ENCODE results near the gene STARD3. TPM values are rescaled to one million over a fixed set of nuclear protein-coding genes. Genes with fewer than 3 reads are reported as not detected.
"Not testable (repeated sequence)": the region's sequence is repeated elsewhere in the genome, so short reads cannot be mapped to it uniquely, and the experiment has no call there.

Gene STARD3
- polyA plus RNA-seq, 10 donors: 27.5 to 41.4 (median 31.6) TPM

GRCh38 chr17:39709319-39709997 is 72.5 kb downstream of the STARD3 start:
- no peak for DNase-seq

GRCh38 chr17:39709998-39710964 is 73.3 kb downstream of the STARD3 start:
- no peak for DNase-seq

- DNase-seq: not testable (repeated sequence)
These were observed 74.1 kb downstream of the STARD3 start for GRCh38 chr17:39711071-39711470.

GRCh38 chr17:39711851-39712250 is 74.9 kb downstream of the STARD3 start:
- DNase-seq: no peak

Other genes starting within 250 kb of the STARD3 start
- gene FBXL20, start 235.5 kb upstream of the STARD3 start, polyA plus RNA-seq (ENCODE audit: insufficient read length in 10 of 10): 1 to 10 TPM; 5.1 to 8.1 (median 6.6) TPM
- gene MED1, start 185.9 kb upstream of the STARD3 start, polyA plus RNA-seq (ENCODE audit: insufficient read length in 10 of 10): 10 to 100 TPM; 23.9 to 36.8 (median 29.8) TPM
- 10 to 100 TPM; 23.4 to 42.2 (median 31.9) TPM for gene CDK12, start 175.7 kb upstream of the STARD3 start, polyA plus RNA-seq (ENCODE audit: insufficient read length in 10 of 10)
- gene NEUROD2, start 29.2 kb upstream of the STARD3 start, polyA plus RNA-seq (ENCODE audit: insufficient read length in 10 of 10): under 1 TPM in 8 of 10 donors, not detected in 2; 0.01 to 0.22 (median 0.06) TPM
- gene PPP1R1B, start 10.2 kb upstream of the STARD3 start, polyA plus RNA-seq (ENCODE audit: insufficient read length in 10 of 10): 1 to 10 TPM; 1.1 to 3.5 (median 2.3) TPM
- 100 to 1,000 TPM; 193 to 440 (median 306) TPM for gene TCAP, start 28.2 kb downstream of the STARD3 start, polyA plus RNA-seq (ENCODE audit: insufficient read length in 10 of 10)
- gene PNMT, start 31.3 kb downstream of the STARD3 start, polyA plus RNA-seq (ENCODE audit: insufficient read length in 10 of 10): 1 to 10 TPM; 2.1 to 5.8 (median 3.5) TPM
- 10 to 100 TPM; 15.5 to 19.4 (median 16.4) TPM for gene PGAP3, start 50.9 kb downstream of the STARD3 start, polyA plus RNA-seq (ENCODE audit: insufficient read length in 10 of 10)
- 100 to 1,000 TPM in 9 of 10 donors, 10 to 100 TPM in 1; 77.8 to 147 (median 107) TPM for gene ERBB2, start 62.9 kb downstream of the STARD3 start, polyA plus RNA-seq (ENCODE audit: insufficient read length in 10 of 10)
- 10 to 100 TPM; 15.2 to 23.7 (median 19.0) TPM for gene MIEN1, start 93.4 kb downstream of the STARD3 start, polyA plus RNA-seq (ENCODE audit: insufficient read length in 10 of 10)
- 1 to 10 TPM in 2 of 10 donors, under 1 TPM in 8; 0.14 to 1.9 (median 0.42) TPM for gene GRB7, start 100.8 kb downstream of the STARD3 start, polyA plus RNA-seq (ENCODE audit: insufficient read length in 10 of 10)
- gene IKZF3, start 227.2 kb downstream of the STARD3 start, polyA plus RNA-seq (ENCODE audit: insufficient read length in 10 of 10): 1 to 10 TPM in 1 of 10 donors, under 1 TPM in 9; 0.08 to 2.1 (median 0.26) TPM
- under 1 TPM in 2 of 10 donors, not detected in 8; 0.11 to 0.20 TPM for gene ZPBP2, start 231.1 kb downstream of the STARD3 start, polyA plus RNA-seq (ENCODE audit: insufficient read length in 10 of 10)